ENCODE measurements around the gene SOX13.

Gene SOX13

GRCh38 chr1:204170494-204171155 lies 97.7 kb downstream of the SOX13 start:
- H3K9me3 Mint-ChIP-seq, result peaks cover 51% of the 10 kb centered on the region
- no peak overlapping the region for H3K4me3 Mint-ChIP-seq
- no peaks in the 10 kb centered on the region for H3K4me1 Mint-ChIP-seq (ENCODE audit: low read depth)
- peaks cover 4% of the 10 kb centered on the region for H3K27me3 Mint-ChIP-seq (ENCODE audit: low read depth)
- H3K36me3 Mint-ChIP-seq (ENCODE audit: low read depth), result no peaks in the 10 kb centered on the region
- H3K27ac Mint-ChIP-seq, result no peak overlapping the region

GRCh38 chr1:204171751-204172178 lies 98.8 kb downstream of the SOX13 start:
- no peaks in the 10 kb centered on the region for H3K27me3 Mint-ChIP-seq (ENCODE audit: low read depth)
- no peaks in the 10 kb centered on the region for H3K4me1 Mint-ChIP-seq (ENCODE audit: low read depth)
- no peaks in the 10 kb centered on the region for H3K36me3 Mint-ChIP-seq (ENCODE audit: low read depth)
- H3K9me3 Mint-ChIP-seq, result peaks cover 51% of the 10 kb centered on the region
- H3K4me3 Mint-ChIP-seq, result no peak overlapping the region
- no peak overlapping the region for H3K27ac Mint-ChIP-seq

GRCh38 chr1:204172404-204173029 lies 99.6 kb downstream of the SOX13 start:
- H3K4me3 Mint-ChIP-seq, result no peak overlapping the region
- H3K27me3 Mint-ChIP-seq (ENCODE audit: low read depth), result no peaks in the 10 kb centered on the region

DNA sequence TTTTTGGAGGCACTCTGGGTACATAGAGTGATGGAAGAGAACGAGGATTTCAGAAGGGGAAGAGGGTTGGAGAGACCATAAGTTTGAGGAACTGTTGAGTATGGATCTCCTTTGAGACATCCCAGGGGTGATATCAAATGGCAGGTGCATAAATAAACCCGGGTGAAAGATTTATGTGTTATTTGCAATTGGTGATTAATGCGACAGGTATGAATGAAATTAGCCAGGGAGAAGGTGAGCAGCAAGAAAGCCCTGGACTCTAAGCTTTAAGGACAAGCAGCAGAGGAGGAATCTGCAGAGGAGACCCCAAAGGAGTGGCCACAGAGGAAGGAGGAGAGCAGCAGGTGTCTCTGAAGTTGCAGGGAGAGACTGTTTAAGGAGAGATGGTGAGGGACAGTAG lies 102.0 kb downstream of the SOX13 start:
- Mint-ChIP-seq H3K4me3 (no peak overlapping the region), H3K27me3 (ENCODE audit: low read depth) (no peaks in the 10 kb centered on the region), H3K9me3 (peaks cover 31% of the 10 kb centered on the region), H3K4me1 (ENCODE audit: low read depth) (no peaks in the 10 kb centered on the region), H3K36me3 (ENCODE audit: low read depth) (no peaks in the 10 kb centered on the region), H3K27ac (no peak overlapping the region)

More at GRCh38 chr1:204172404-204173029, 99.6 kb downstream of the SOX13 start:
- Mint-ChIP-seq H3K9me3 (peaks cover 47% of the 10 kb centered on the region), H3K36me3 (ENCODE audit: low read depth) (no peaks in the 10 kb centered on the region), H3K27ac (no peak overlapping the region), H3K4me1 (ENCODE audit: low read depth) (no peaks in the 10 kb centered on the region)

GRCh38 chr1:204176049-204176448 lies 103.1 kb downstream of the SOX13 start:
- H3K4me3 Mint-ChIP-seq, result no peak overlapping the region
- H3K4me1 Mint-ChIP-seq (ENCODE audit: low read depth), result no peaks in the 10 kb centered on the region
- H3K27me3 Mint-ChIP-seq (ENCODE audit: low read depth), result no peaks in the 10 kb centered on the region
- H3K27ac Mint-ChIP-seq, result no peak overlapping the region
- peaks cover 20% of the 10 kb centered on the region for H3K9me3 Mint-ChIP-seq
- H3K36me3 Mint-ChIP-seq (ENCODE audit: low read depth), result no peaks in the 10 kb centered on the region

GRCh38 chr1:204177133-204177532 lies 104.2 kb downstream of the SOX13 start:
- no peak overlapping the region for H3K27ac Mint-ChIP-seq
- H3K27me3 Mint-ChIP-seq (ENCODE audit: low read depth), result no peaks in the 10 kb centered on the region
- H3K4me3 Mint-ChIP-seq, result no peak overlapping the region
- H3K36me3 Mint-ChIP-seq (ENCODE audit: low read depth), result no peaks in the 10 kb centered on the region
- H3K4me1 Mint-ChIP-seq (ENCODE audit: low read depth), result no peaks in the 10 kb centered on the region
- H3K9me3 Mint-ChIP-seq, result peaks cover 12% of the 10 kb centered on the region
